Chondrocyte (in vitro differentiated cells): Measurements from ENCODE around the gene NAV2. TPM values are rescaled to one million over a fixed set of nuclear protein-coding genes. Genes with fewer than 3 reads are reported as not detected.

Source experiments
- DNase-seq: peaks from one replicate; pipeline ENCODE4 v3.0.0; 2021; ENCODE audit warnings: mixed read lengths, low spot score
- H3K27ac Mint-ChIP-seq: one replicate; pipeline ENCODE4 v1.8.0; 2021; ENCODE audit warnings: mild to moderate bottlenecking, moderate library complexity, mixed read lengths; ENCODE audit not compliant: unreplicated experiment
- H3K27me3 Mint-ChIP-seq: 2 replicates; pipeline ENCODE4 v1.8.0; 2021; ENCODE audit warnings: low read depth, mixed read lengths
- H3K36me3 Mint-ChIP-seq: 2 replicates; pipeline ENCODE4 v1.8.0; 2021; ENCODE audit warnings: low read depth, mixed read lengths
- H3K4me1 Mint-ChIP-seq: 2 replicates; pipeline ENCODE4 v1.8.0; 2021; ENCODE audit warnings: low read depth, mild to moderate bottlenecking, mixed read lengths
- H3K4me3 Mint-ChIP-seq: one replicate; pipeline ENCODE4 v1.8.0; 2021; ENCODE audit warnings: mild to moderate bottlenecking, moderate library complexity, mixed read lengths; ENCODE audit not compliant: unreplicated experiment
- H3K9me3 Mint-ChIP-seq: 2 replicates; pipeline ENCODE4 v1.8.0; 2021; ENCODE audit warnings: low read depth, mixed read lengths
- CTCF ChIP-seq: fragments of 200-600 bp; sonication (generic); IDR thresholded peaks from 2 replicates; pipeline ENCODE4 v1.5.0; 2021; ENCODE audit warnings: antibody characterized with exemption, mild to moderate bottlenecking, moderate library complexity
- total RNA-seq: library from RNA; stranded (reverse); gene quantifications from 3 replicates; pipeline ENCODE4 v1.2.1, GENCODE V29; 2021

NAV2 gene
- total RNA-seq, 1 donor from 2014 or later = 87.0 TPM

GRCh38 chr11:19903620-19904069, 191.0 kb downstream of the NAV2 start:
- Mint-ChIP-seq H3K27ac (peak overlapping the region; percentile 64), H3K9me3 (no peaks in the 10 kb centered on the region)

DNA sequence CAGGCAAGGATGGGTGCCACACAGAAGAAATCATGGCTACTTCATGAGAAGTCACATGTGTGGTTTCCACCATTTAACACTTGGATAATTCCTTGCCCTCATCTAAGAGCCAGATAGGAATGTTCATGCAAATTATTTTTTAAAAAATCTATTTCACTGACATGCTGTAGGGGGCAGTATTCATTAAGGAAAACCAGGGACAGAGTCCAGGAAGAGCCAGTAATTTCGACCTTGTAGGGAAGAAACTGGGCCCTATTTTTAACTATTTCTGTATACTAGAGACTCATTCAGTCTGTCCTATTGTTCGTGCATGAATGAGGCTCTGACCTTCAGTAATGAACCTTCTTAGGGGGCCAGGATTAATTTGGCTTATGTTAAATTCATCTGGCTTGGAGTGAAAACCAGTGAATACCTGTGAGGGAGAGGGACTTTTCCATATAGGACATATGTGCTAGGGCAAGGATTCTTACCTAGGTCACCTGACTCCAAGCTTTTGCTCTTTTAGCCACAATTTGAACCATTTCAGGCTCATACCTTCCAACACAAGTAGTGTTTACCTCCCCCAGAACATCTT, 192.7 kb downstream of the NAV2 start:
- no peaks in the 10 kb centered on the region for H3K27me3 Mint-ChIP-seq
- no peak overlapping the region for H3K27ac Mint-ChIP-seq
- peak; percentile 93 for TF ChIP-seq CTCF
- H3K4me3 Mint-ChIP-seq = no peak overlapping the region
- no peaks in the 10 kb centered on the region for H3K9me3 Mint-ChIP-seq
- peaks cover 40% of the 10 kb centered on the region for H3K4me1 Mint-ChIP-seq
- DNase-seq = no peak
- peaks cover 3% of the 10 kb centered on the region for H3K36me3 Mint-ChIP-seq

More at GRCh38 chr11:19903620-19904069, 191.0 kb downstream of the NAV2 start:
- Mint-ChIP-seq H3K27me3 (no peaks in the 10 kb centered on the region), H3K4me1 (peaks cover 34% of the 10 kb centered on the region), H3K36me3 (peaks cover 10% of the 10 kb centered on the region), H3K4me3 (no peak overlapping the region)
- DNase-seq = no peak
- TF ChIP-seq CTCF = peak; percentile 96

GRCh38 chr11:19906126-19906525, 193.5 kb downstream of the NAV2 start:
- Mint-ChIP-seq H3K27me3 (no peaks in the 10 kb centered on the region), H3K4me1 (peaks cover 44% of the 10 kb centered on the region), H3K4me3 (no peak overlapping the region), H3K9me3 (no peaks in the 10 kb centered on the region), H3K27ac (no peak overlapping the region), H3K36me3 (peaks cover 3% of the 10 kb centered on the region)
- TF ChIP-seq CTCF = no peak
- DNase-seq = no peak

DNA sequence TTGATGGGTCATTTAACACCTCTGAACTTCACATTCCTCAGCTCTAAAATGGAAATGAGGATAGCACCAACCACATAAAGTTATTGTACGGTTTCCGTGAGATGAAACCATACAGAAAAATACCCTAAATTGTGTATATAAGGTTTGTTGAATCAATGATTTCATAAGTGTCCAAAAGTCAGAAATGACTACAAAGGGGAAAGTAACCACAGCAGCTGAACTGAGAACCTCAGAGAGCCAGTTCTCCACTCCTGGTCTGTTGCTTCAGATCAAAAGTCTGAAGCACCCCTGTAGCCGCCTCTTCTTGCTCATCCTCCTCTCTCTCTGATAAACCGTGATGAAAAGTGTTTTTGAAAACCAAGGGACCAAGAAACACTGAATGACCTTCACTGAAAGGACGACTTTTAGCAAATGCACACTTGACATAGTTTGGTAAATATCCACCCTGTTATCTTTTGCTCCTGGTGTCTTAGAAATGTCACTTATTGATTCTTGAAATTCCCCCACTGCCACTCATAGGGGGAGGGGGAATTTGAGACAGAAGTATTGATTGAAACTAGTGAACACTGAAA, 194.5 kb downstream of the NAV2 start:
- Mint-ChIP-seq H3K4me3 (no peak overlapping the region), H3K27ac (no peak overlapping the region), H3K9me3 (no peaks in the 10 kb centered on the region), H3K4me1 (peaks cover 54% of the 10 kb centered on the region), H3K27me3 (no peaks in the 10 kb centered on the region), H3K36me3 (peaks cover 3% of the 10 kb centered on the region)
- no peak for TF ChIP-seq CTCF
- DNase-seq = no peak

- TF ChIP-seq CTCF = no peak
- DNase-seq = no peak
- Mint-ChIP-seq H3K27ac (no peak overlapping the region), H3K27me3 (no peaks in the 10 kb centered on the region), H3K4me3 (no peak overlapping the region), H3K9me3 (no peaks in the 10 kb centered on the region), H3K36me3 (peaks cover 3% of the 10 kb centered on the region), H3K4me1 (peaks cover 57% of the 10 kb centered on the region)
These were observed 195.2 kb downstream of the NAV2 start for GRCh38 chr11:19907839-19908238.
